Effector memory CD4-positive, alpha-beta T cell (primary cell): ENCODE results near the gene MPIG6B.

ENCODE experiments used
- DNase-seq, 3 donors: peaks; one replicate each; pipeline ENCODE4 v3.0.0-alpha.2; 2020
- H3K27ac ChIP-seq: 2 replicates; pipeline ENCODE4 v1.7.0; 2013; ENCODE audit warnings: mild to moderate bottlenecking, low read length, moderate library complexity; ENCODE audit not compliant: insufficient read depth, poor library complexity, severe bottlenecking
- H3K27me3 ChIP-seq: replicated peaks from 2 replicates; pipeline ENCODE4 v1.7.0; 2013; ENCODE audit warnings: mild to moderate bottlenecking, low read length; ENCODE audit not compliant: insufficient read depth, control insufficient read depth, poor library complexity, severe bottlenecking
- H3K36me3 ChIP-seq: 2 replicates; pipeline ENCODE4 v1.7.0; 2013; ENCODE audit warnings: mild to moderate bottlenecking, low read length, moderate library complexity; ENCODE audit not compliant: control insufficient read depth, insufficient read depth
- H3K4me1 ChIP-seq: 2 replicates; pipeline ENCODE4 v1.7.0; 2013; ENCODE audit warnings: low read length, mild to moderate bottlenecking; ENCODE audit not compliant: control insufficient read depth, insufficient read depth, poor library complexity, severe bottlenecking
- H3K4me3 ChIP-seq: 2 replicates; pipeline ENCODE4 v1.7.0; 2013; ENCODE audit warnings: low read length, low read depth, mild to moderate bottlenecking; ENCODE audit not compliant: insufficient read depth, poor library complexity, severe bottlenecking
- H3K9me3 ChIP-seq: 2 replicates; pipeline ENCODE4 v1.7.0; 2013; ENCODE audit warnings: mild to moderate bottlenecking, low read length, moderate library complexity; ENCODE audit not compliant: control insufficient read depth

Gene MPIG6B

DNA sequence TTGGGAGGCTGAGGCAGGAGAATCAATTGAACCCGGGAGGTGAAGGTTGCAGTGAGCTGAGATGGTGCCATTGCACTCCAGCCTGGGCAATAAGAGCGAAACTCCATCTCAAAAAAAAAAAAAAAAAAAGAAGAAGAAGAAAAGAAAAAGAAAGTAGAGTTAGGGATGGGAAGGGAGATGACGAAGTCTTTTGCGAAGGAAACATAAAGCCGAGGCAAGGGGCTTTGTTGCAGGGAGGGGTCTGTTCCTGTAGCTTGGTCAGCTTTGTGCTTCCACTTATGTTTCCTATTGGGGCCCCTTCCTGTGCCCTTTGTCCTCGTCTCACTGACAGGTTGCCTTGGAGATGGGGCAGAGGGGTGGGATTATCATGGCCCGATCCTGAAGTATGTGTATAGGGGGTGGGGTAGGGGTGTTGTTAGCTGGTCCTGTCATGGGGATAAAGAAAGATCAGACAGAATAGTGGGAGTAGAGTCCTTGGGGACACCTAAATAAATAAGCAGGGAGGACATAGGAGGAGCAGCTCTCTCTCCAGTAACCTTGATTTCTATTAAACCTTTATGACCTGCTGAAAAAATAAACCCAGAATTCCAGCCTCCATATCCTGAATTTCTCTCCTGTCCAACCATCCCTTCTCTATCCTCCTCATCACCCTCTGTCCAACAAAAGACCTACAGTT lies 14.3 kb downstream of the MPIG6B start:
- Histone ChIP-seq H3K4me1 (peaks cover 50% of the 10 kb centered on the region), H3K9me3 (no peaks in the 10 kb centered on the region), H3K36me3 (peaks cover 10% of the 10 kb centered on the region), H3K4me3 (peak overlapping the region; percentile 41), H3K27me3 (no peaks in the 10 kb centered on the region), H3K27ac (peak overlapping the region; percentile 85)
- DNase-seq = peak in 1 of 3 donors; percentile 8

DNA sequence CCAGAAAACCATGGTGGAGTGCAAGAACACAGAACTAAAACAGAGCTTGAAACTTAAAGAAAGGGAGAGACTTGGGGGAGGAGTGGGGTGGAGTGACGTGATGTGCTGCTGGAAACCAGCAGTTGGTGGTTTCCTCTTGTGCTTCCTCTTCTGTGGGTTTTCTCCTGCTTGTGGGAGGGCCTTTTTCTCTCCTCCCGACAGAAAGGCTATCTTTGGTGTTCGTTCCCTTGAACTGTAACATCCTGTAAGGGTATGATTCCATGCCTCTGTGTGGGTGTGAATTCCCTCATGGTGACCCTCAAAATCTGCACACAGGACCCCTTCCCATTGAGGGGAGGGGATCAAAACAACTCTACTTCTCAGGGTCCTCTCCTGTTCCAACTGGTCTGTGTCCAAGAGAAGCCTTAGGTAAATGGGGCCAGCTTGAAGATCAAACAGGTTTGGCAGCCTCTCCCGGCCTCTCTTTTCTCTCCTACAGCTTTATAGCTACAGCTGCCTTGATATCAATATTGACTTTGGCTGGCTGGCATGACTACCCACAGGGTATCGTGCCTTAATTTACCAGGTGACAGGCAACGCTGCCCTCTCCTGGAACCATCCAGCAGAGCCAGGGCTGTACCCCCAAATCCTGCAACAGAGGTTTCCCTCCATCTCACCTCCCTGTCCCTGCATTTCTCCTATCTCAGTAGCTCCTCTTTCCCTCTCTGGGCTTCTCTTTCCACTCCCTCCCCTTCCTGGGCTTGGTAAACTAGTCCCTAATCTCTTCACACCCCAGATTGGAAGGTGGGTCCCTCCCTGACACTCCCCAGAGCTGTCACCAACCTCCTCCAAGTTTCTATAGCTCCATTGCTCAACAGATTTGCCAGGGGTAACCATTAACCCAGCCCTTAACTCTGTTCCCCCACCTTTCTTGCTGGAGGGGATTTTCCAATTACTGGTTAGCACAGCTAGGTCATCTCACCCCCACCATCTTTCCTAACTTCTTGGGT lies 15.1 kb downstream of the MPIG6B start:
- H3K36me3 ChIP-seq = peaks cover 6% of the 10 kb centered on the region
- peaks cover 50% of the 10 kb centered on the region for H3K4me1 ChIP-seq
- DNase-seq = peak; percentile 54 to 68 (median 62)
- H3K27me3 ChIP-seq = no peaks in the 10 kb centered on the region
- peak overlapping the region; percentile 41 for H3K4me3 ChIP-seq
- no peaks in the 10 kb centered on the region for H3K9me3 ChIP-seq
- peak overlapping the region; percentile 85 for H3K27ac ChIP-seq

DNA sequence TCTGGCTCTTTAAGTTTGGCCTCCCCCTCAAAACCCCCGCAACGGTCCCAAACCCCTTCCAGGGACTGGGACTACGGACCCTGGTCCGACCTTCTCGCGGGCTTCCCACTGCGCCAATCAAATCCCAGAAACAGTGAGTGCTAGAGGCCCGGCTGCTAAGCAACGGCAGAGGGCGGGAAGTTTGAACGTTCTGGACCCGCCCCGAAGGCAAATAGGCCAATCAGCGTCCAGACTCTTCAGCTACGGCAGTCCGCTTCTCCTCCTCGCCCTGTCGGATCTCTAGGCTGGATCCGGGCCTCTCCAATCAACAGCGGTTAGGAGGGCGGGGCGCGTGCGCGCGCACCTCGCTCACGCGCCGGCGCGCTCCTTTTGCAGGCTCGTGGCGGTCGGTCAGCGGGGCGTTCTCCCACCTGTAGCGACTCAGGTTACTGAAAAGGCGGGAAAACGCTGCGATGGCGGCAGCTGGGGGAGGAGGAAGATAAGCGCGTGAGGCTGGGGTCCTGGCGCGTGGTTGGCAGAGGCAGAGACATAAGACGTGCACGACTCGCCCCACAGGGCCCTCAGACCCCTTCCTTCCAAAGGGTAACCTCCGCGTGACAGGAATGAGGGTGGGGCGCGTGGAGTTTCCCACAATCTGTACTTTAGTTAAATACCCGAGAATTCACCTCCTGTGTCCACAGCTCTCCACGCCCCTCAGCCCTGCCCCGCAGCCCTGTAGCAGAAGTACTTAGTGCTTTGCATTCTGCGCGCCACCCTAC lies 16.6 kb downstream of the MPIG6B start, which contains the start of gene MSH5:
TSS of gene MSH5 (plus strand) at position 367 of the 758 bp plus-strand sequence. CDS start 462 bp downstream, outside the sequence.
- Histone ChIP-seq H3K9me3 (no peaks in the 10 kb centered on the region), H3K4me1 (peaks cover 37% of the 10 kb centered on the region), H3K27ac (peak within 1 kb of the TSS; percentile 85), H3K27me3 (no peaks in the 10 kb centered on the region), H3K36me3 (no peaks in the 10 kb centered on the region), H3K4me3 (peak within 1 kb of the TSS; percentile 86)
- DNase-seq = peak; percentile 91 to 94 (median 91)

DNA sequence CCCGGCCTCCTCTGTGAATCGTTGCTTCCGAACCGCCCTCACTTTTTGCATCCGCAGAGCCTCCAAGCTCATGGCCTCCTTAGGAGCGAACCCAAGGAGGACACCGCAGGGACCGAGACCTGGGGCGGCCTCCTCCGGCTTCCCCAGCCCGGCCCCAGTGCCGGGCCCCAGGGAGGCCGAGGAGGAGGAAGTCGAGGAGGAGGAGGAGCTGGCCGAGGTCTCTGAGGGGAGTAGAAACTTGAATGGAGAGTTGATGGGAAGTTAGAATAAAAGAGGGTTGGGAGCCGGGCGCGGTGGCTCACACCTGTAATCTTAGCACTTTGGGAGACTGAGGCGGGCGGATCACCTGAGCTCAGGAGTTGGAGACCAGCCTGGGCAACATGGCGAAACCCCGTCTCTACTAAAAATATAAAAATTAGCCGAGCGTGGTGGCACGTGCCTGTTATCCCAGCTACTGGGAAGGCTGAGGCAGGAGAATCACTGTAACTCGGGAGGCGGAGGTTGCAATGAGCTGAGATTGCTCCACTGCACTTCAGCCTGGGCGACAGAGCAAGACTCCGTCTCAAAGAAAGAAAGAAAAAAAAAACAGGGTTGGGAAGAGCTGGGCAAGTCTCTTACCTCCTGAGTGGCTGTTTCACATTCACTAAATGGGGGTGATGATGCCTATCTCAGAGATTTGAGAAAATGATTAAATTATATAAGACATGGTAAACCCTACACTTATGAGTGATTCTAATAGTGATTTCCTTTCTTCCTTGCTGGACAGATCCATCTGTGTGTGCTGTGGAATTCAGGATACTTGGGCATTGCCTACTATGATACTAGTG lies 17.4 kb downstream of the MPIG6B start:
- H3K4me1 ChIP-seq = peaks cover 36% of the 10 kb centered on the region
- no peaks in the 10 kb centered on the region for H3K9me3 ChIP-seq
- no peaks in the 10 kb centered on the region for H3K36me3 ChIP-seq
- peak overlapping the region; percentile 58 for H3K27ac ChIP-seq
- H3K4me3 ChIP-seq = peak overlapping the region; percentile 86
- no peaks in the 10 kb centered on the region for H3K27me3 ChIP-seq
- DNase-seq = no peak

DNA sequence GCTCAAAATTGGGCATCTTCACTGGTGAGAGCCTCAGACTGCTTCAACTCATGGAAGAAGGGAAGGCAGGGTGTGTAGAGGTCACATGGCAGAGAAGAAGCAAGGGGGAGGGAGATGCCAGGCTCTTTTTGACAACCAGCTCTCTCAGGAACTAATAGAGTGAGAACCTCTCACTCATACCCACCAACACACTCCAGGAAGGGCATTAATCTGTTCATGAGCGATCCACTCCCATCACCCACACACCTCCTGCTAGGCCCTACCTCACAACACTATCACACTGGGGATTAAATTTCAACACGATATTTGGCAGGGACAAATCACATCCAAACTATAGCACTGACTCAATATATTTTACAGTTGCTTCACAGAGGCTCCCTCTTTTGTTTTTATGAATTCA lies 18.6 kb downstream of the MPIG6B start:
- no peak for DNase-seq
- no peaks in the 10 kb centered on the region for H3K36me3 ChIP-seq
- no peaks in the 10 kb centered on the region for H3K27me3 ChIP-seq
- H3K27ac ChIP-seq = no peak overlapping the region
- H3K4me3 ChIP-seq = no peak overlapping the region
- H3K4me1 ChIP-seq = peaks cover 31% of the 10 kb centered on the region
- no peaks in the 10 kb centered on the region for H3K9me3 ChIP-seq

DNA sequence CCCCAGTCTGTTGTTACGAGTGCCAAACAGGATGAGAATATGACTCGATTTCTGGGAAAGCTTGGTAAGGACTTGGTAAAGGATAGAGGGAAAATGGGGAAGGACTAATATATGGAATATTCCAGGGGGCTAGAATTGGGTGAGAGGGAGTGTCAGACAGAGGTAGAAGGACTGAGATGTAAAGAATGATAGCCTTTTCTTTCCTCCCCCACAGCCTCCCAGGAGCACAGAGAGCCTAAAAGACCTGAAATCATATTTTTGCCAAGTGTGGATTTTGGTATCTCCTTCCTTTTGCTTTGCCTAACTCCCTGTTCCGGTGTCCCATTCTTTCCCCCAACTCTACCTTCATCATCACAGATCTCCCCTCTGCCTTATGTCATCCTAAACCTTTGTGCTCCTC lies 19.7 kb downstream of the MPIG6B start:
- H3K4me1 ChIP-seq = peaks cover 20% of the 10 kb centered on the region
- H3K27me3 ChIP-seq = no peaks in the 10 kb centered on the region
- no peaks in the 10 kb centered on the region for H3K36me3 ChIP-seq
- H3K27ac ChIP-seq = no peak overlapping the region
- DNase-seq = no peak
- no peak overlapping the region for H3K4me3 ChIP-seq
- H3K9me3 ChIP-seq = no peaks in the 10 kb centered on the region

DNA sequence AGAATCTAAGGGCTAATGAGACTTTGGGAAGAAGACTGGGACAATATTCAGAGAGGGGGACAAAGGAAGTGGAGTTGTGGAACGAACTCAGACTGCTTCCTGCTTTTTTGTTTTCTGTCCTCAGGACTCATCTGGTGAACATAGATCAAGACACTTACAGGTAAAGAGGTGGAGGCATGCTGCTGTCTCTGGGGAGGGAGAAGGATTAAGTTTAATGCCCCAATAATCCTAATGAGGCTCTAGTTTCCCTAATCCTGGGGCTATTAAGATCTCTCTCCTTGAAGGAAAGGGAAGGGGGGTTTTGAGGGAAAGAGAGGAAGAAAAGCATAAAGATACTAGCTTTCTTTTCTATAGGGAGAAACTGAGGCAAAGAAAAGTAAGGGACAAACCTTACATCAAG lies 21.2 kb downstream of the MPIG6B start:
- Histone ChIP-seq H3K4me1 (peaks cover 5% of the 10 kb centered on the region), H3K36me3 (no peaks in the 10 kb centered on the region), H3K27ac (no peak overlapping the region)

DNA sequence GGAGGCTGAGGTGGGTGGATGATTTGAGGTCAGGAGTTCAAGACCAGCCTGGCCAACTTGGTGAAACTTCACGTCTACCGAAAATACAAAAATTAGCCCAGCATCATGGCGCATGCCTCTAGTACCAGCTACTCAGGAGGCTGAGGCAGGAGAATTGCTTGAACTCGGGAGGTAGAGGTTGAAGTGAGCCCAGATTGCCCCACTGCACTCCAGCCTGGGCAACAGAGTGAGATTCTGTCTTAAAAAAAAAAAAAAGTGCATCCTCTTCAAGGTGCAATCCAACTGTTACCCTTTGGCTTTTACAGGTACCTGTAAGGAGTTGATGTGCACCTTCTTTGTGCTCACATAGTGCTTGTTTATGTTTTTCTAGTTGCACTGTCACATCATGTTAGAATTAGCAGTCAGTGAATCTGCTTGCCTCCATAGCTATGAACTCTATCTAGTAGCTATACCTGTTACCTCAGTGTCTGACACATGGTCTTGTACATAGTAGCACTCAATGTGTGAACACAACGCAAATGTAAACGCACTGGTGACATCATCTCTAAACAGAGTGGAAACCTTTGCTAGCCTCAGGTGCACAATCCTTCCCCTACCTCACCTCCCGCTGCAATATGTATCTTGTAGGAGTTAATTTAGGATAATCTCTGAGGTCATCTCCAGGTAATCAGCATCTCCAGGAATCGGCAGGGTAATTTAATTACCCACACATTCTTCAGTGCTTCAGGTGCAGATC lies 26.3 kb downstream of the MPIG6B start:
- H3K9me3 ChIP-seq = no peaks in the 10 kb centered on the region
- no peaks in the 10 kb centered on the region for H3K36me3 ChIP-seq
- no peak overlapping the region for H3K27ac ChIP-seq
- H3K4me1 ChIP-seq = no peaks in the 10 kb centered on the region
- no peak for DNase-seq
- no peaks in the 10 kb centered on the region for H3K27me3 ChIP-seq
- H3K4me3 ChIP-seq = no peak overlapping the region

More for the DNA sequence above, 21.2 kb downstream of the MPIG6B start:
- Histone ChIP-seq H3K27me3 (no peaks in the 10 kb centered on the region), H3K9me3 (no peaks in the 10 kb centered on the region), H3K4me3 (no peak overlapping the region)
- DNase-seq = no peak
